ENCODE results near the gene STON2.

DNA sequence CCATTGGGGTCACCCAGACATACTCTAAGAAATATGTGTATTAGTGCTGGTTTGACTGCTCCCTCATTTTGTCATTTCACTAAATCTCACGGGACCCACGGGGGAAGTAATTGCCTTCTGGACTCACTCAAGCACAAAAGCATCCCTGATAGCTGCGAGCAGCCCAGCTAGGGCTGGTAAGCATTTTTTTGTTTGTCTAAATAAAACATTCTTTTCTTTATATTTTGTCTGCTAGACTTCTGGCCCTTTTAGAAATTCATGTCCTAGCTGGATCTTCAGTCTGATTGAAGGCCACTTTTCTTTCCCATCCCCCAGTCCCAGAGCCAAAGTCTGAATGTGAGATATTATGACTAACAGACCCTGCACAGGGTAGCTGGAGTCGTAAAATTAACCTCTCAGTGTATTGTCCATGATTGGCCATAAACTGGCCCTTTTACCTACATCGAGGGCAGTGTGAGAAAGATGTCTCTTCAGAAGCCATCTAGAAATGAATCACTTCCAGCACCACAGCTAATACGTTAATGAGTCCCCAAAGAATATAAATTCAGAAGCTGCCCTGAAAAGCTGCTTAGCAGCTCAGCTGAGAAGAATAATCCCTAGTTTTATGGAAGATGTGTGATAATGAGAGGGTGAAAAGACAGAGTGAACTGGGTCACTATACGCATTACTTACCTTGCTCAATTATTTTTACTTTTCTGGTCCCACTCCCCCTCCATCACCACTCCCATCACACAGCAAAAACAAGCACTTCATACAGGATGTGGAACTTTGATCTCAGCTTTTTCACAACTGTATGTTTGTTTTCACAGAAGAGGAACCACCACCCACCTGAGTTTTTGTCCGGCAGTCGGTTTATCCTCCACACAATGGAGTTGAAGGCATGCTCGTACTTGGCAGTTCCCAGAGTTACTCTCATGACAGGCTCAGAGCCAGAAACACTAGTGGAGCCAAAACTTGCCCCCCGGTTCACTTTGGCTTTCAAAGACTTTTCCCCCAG lies 123.8 kb downstream of the STON2 start:
- TF ChIP-seq CTCF (conservative IDR thresholded peaks at IDR 0.05) (no peak), ZFX (IDR thresholded peaks at IDR 0.05) (no peak)

Measured in C4-2B (cell line).